Measurements from ENCODE around the gene MPEG1.

GRCh38 chr11:59179121-59179520 lies 33.6 kb downstream of the MPEG1 start:
- no peak for TF ChIP-seq EZH2 (IDR thresholded peaks at IDR 0.05; ENCODE audit: insufficient read depth, poor library complexity, severe bottlenecking)
- no peak for TF ChIP-seq EZH2phosphoT487 (IDR thresholded peaks at IDR 0.05; ENCODE audit: insufficient read depth, low read depth)
